WI38 (cell line): ENCODE results near the gene GPBAR1.
"Not testable (repeated sequence)": the region's sequence is repeated elsewhere in the genome, so short reads cannot be mapped to it uniquely, and the experiment has no call there.

ENCODE experiments used
- H3K4me3 ChIP-seq: 2 replicates; pipeline ENCODE4 v1.5.1; 2011; ENCODE audit warnings: low read depth, mild to moderate bottlenecking, control low read depth, low read length
- CTCF ChIP-seq: IDR thresholded peaks from 2 replicates; pipeline ENCODE4 v1.5.1; 2012; ENCODE audit warnings: low read depth, mild to moderate bottlenecking, control low read depth, low read length

The GPBAR1 gene

GRCh38 chr2:218270721-218271486 is 10.1 kb downstream of the GPBAR1 start:
- TF ChIP-seq CTCF: no peak
- peak overlapping the region; percentile 98 for H3K4me3 ChIP-seq

DNA sequence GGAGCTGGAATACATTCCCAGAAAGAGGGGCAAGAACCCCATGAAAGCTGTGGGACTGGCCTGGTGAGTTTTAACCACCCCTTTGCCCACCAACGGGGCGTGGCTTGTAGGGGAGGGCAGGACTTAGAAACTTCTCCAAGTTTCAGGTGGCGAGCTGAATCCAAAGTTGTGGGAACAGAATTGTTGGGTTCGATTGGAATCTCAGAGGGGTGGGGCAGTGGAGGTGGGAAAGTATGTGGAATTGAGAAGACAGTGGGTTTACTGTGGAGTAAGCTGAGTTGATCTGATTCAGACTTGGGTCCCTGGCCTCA is 10.6 kb downstream of the GPBAR1 start:
- TF ChIP-seq CTCF: no peak
- peak overlapping the region; percentile 98 for H3K4me3 ChIP-seq

DNA sequence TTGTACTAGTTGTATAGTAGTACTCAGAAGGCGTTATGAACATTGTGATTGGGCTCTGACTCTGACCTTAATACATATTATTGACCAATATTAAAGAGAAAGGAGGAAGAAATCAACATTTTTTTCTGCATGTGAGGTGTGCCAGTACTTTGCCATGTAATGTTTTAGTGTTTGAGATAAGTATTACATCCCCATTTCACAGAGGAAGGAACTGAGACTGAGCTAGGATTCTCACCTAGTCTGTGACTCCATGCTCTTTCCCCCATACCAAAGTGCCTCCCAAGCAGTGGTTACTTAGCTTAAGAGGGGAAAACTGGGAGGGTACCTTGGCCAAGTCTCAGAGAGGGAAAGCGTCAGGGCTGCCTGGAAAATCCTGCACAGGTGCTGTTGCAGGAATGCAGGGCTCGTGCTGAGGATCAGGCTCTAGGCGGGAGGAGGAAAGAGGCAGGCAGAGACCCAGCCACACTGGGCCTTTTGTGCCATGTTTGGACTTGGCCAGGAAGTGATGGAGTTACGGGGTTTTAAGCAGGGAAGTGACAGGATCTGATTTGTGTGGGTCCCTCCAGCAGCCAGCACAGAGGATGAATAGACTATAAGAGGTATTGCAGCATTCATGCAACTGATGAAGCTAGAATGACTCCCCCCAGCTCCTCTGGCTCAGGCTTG is 11.2 kb downstream of the GPBAR1 start:
- no peak overlapping the region; the same call in 1 of the 2 replicates for H3K4me3 ChIP-seq
- no peak for TF ChIP-seq CTCF

GRCh38 chr2:218272531-218273212 is 11.9 kb downstream of the GPBAR1 start:
- no peak overlapping the region for H3K4me3 ChIP-seq
- TF ChIP-seq CTCF: peak; percentile 85

DNA sequence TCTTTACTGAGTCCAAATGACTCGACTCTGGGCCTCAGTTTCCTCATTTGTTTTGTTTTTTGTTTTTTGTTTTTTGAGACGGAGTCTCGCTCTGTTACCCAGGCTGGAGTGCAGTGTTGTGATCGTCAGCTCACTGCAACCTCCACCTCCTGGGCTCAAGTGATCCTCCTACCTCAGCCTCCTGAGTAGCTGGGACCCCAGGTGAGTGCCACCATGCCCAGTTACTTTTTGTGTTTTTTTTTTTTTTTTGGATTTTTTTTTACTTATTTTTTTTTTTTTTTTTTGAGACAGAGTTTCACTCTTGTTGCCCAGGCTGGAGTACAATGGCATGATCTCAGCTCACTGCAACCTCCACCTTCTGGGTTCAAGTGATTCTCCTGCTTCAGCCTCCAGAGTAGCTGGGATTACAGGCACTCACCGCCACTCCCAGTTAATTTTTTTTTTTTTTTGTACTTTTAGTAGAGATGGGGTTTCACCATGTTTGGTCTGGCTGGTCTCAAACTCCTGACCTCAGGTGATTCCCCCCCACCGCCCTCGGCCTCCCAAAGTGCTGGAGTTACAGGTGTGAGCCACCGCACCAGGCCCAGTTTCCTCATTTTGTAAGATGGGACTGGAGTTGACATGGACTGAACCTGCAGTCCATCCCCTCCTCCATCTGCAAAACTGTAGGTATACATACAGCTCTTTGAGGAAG is 12.5 kb downstream of the GPBAR1 start:
- not testable (repeated sequence) for H3K4me3 ChIP-seq

GRCh38 chr2:218273908-218274249 is 13.1 kb downstream of the GPBAR1 start:
- no peak for TF ChIP-seq CTCF

GRCh38 chr2:218274586-218274985 is 13.8 kb downstream of the GPBAR1 start:
- no peak for TF ChIP-seq CTCF

More at GRCh38 chr2:218273908-218274249, 13.1 kb downstream of the GPBAR1 start:
- no peak overlapping the region for H3K4me3 ChIP-seq

More at GRCh38 chr2:218274586-218274985, 13.8 kb downstream of the GPBAR1 start:
- no peak overlapping the region for H3K4me3 ChIP-seq
